ENCODE measurements around the gene NHS. TPM values are rescaled to one million over a fixed set of nuclear protein-coding genes. Genes with fewer than 3 reads are reported as not detected.
"Not testable (repeated sequence)": the region's sequence is repeated elsewhere in the genome, so short reads cannot be mapped to it uniquely, and the experiment has no call there.

Gene NHS
- total RNA-seq, 1 donor from 2014 or later: 1.0 TPM

- Histone ChIP-seq H3K27me3 (ENCODE audit: control insufficient read depth in 3 of 3, insufficient read depth in 3 of 3, low read length in 3 of 3) (no peaks in the 10 kb centered on the region), H3K4me1 (ENCODE audit: control insufficient read depth in 3 of 3, insufficient read depth in 3 of 3, low read length in 3 of 3) (no peaks in the 10 kb centered on the region), H3K9me3 (ENCODE audit: control insufficient read depth in 3 of 3, low read length in 3 of 3) (no peaks in the 10 kb centered on the region), H3K9ac (ENCODE audit: low read depth in 1 of 3, low read length in 3 of 3) (no peak overlapping the region), H3K4me3 (ENCODE audit: low read length in 3 of 3) (no peak overlapping the region), H3K27ac (ENCODE audit: low read depth, low read length) (no peak overlapping the region), H3K36me3 (ENCODE audit: control insufficient read depth in 3 of 3, insufficient read depth in 3 of 3, low read length in 3 of 3) (no peaks in the 10 kb centered on the region)
Measured at GRCh38 chrX:17441965-17442364, 67.0 kb downstream of the NHS start.

- H3K36me3 ChIP-seq (ENCODE audit: control insufficient read depth in 3 of 3, insufficient read depth in 3 of 3, low read length in 3 of 3): no peaks in the 10 kb centered on the region
- H3K4me3 ChIP-seq (ENCODE audit: low read length in 3 of 3): no peak overlapping the region
- H3K27ac ChIP-seq (ENCODE audit: low read depth, low read length): no peak overlapping the region
- H3K4me1 ChIP-seq (ENCODE audit: control insufficient read depth in 3 of 3, insufficient read depth in 3 of 3, low read length in 3 of 3): no peaks in the 10 kb centered on the region
- no peak overlapping the region for H3K9ac ChIP-seq (ENCODE audit: low read depth in 1 of 3, low read length in 3 of 3)
- no peaks in the 10 kb centered on the region for H3K9me3 ChIP-seq (ENCODE audit: control insufficient read depth in 3 of 3, low read length in 3 of 3)
- H3K27me3 ChIP-seq (ENCODE audit: control insufficient read depth in 3 of 3, insufficient read depth in 3 of 3, low read length in 3 of 3): no peaks in the 10 kb centered on the region
Measured at GRCh38 chrX:17442898-17443297, 67.9 kb downstream of the NHS start.

- no peaks in the 10 kb centered on the region for H3K27me3 ChIP-seq (ENCODE audit: control insufficient read depth in 3 of 3, insufficient read depth in 3 of 3, low read length in 3 of 3)
- no peak overlapping the region for H3K4me3 ChIP-seq (ENCODE audit: low read length in 3 of 3)
- no peak overlapping the region for H3K27ac ChIP-seq (ENCODE audit: low read depth, low read length)
- H3K4me1 ChIP-seq (ENCODE audit: control insufficient read depth in 3 of 3, insufficient read depth in 3 of 3, low read length in 3 of 3): no peaks in the 10 kb centered on the region
- no peak overlapping the region for H3K9ac ChIP-seq (ENCODE audit: low read depth in 1 of 3, low read length in 3 of 3)
- no peaks in the 10 kb centered on the region for H3K9me3 ChIP-seq (ENCODE audit: control insufficient read depth in 3 of 3, low read length in 3 of 3)
- no peaks in the 10 kb centered on the region for H3K36me3 ChIP-seq (ENCODE audit: control insufficient read depth in 3 of 3, insufficient read depth in 3 of 3, low read length in 3 of 3)
Measured at GRCh38 chrX:17443556-17443955, 68.6 kb downstream of the NHS start.

- not testable (repeated sequence) for H3K36me3 ChIP-seq (ENCODE audit: control insufficient read depth in 3 of 3, insufficient read depth in 3 of 3, low read length in 3 of 3); H3K9me3 ChIP-seq (ENCODE audit: control insufficient read depth in 3 of 3, low read length in 3 of 3); H3K4me1 ChIP-seq (ENCODE audit: control insufficient read depth in 3 of 3, insufficient read depth in 3 of 3, low read length in 3 of 3); H3K9ac ChIP-seq (ENCODE audit: low read depth in 1 of 3, low read length in 3 of 3); H3K27me3 ChIP-seq (ENCODE audit: control insufficient read depth in 3 of 3, insufficient read depth in 3 of 3, low read length in 3 of 3); H3K27ac ChIP-seq (ENCODE audit: low read depth, low read length); H3K4me3 ChIP-seq (ENCODE audit: low read length in 3 of 3)
Measured at GRCh38 chrX:17446269-17446668, 71.3 kb downstream of the NHS start.

GRCh38 chrX:17448188-17448587 is 73.2 kb downstream of the NHS start:
- no peak overlapping the region for H3K9ac ChIP-seq (ENCODE audit: low read depth in 1 of 3, low read length in 3 of 3)
- no peaks in the 10 kb centered on the region for H3K4me1 ChIP-seq (ENCODE audit: control insufficient read depth in 3 of 3, insufficient read depth in 3 of 3, low read length in 3 of 3)
- no peak overlapping the region for H3K27ac ChIP-seq (ENCODE audit: low read depth, low read length)
- no peaks in the 10 kb centered on the region for H3K36me3 ChIP-seq (ENCODE audit: control insufficient read depth in 3 of 3, insufficient read depth in 3 of 3, low read length in 3 of 3)
- no peaks in the 10 kb centered on the region for H3K27me3 ChIP-seq (ENCODE audit: control insufficient read depth in 3 of 3, insufficient read depth in 3 of 3, low read length in 3 of 3)
- no peaks in the 10 kb centered on the region for H3K9me3 ChIP-seq (ENCODE audit: control insufficient read depth in 3 of 3, low read length in 3 of 3)
- H3K4me3 ChIP-seq (ENCODE audit: low read length in 3 of 3): no peak overlapping the region

- no peaks in the 10 kb centered on the region for H3K9me3 ChIP-seq (ENCODE audit: control insufficient read depth in 3 of 3, low read length in 3 of 3)
- no peak overlapping the region for H3K27ac ChIP-seq (ENCODE audit: low read depth, low read length)
- H3K9ac ChIP-seq (ENCODE audit: low read depth in 1 of 3, low read length in 3 of 3): no peak overlapping the region
- no peaks in the 10 kb centered on the region for H3K27me3 ChIP-seq (ENCODE audit: control insufficient read depth in 3 of 3, insufficient read depth in 3 of 3, low read length in 3 of 3)
- H3K4me3 ChIP-seq (ENCODE audit: low read length in 3 of 3): no peak overlapping the region
- H3K4me1 ChIP-seq (ENCODE audit: control insufficient read depth in 3 of 3, insufficient read depth in 3 of 3, low read length in 3 of 3): no peaks in the 10 kb centered on the region
- H3K36me3 ChIP-seq (ENCODE audit: control insufficient read depth in 3 of 3, insufficient read depth in 3 of 3, low read length in 3 of 3): no peaks in the 10 kb centered on the region
Measured at GRCh38 chrX:17449866-17450265, 74.9 kb downstream of the NHS start.

- H3K36me3 ChIP-seq (ENCODE audit: control insufficient read depth in 3 of 3, insufficient read depth in 3 of 3, low read length in 3 of 3): no peaks in the 10 kb centered on the region
- H3K27me3 ChIP-seq (ENCODE audit: control insufficient read depth in 3 of 3, insufficient read depth in 3 of 3, low read length in 3 of 3): no peaks in the 10 kb centered on the region
- no peaks in the 10 kb centered on the region for H3K9me3 ChIP-seq (ENCODE audit: control insufficient read depth in 3 of 3, low read length in 3 of 3)
- no peaks in the 10 kb centered on the region for H3K4me1 ChIP-seq (ENCODE audit: control insufficient read depth in 3 of 3, insufficient read depth in 3 of 3, low read length in 3 of 3)
- no peak overlapping the region for H3K4me3 ChIP-seq (ENCODE audit: low read length in 3 of 3)
- no peak overlapping the region for H3K27ac ChIP-seq (ENCODE audit: low read depth, low read length)
- H3K9ac ChIP-seq (ENCODE audit: low read depth in 1 of 3, low read length in 3 of 3): no peak overlapping the region
Measured at GRCh38 chrX:17453788-17454187, 78.8 kb downstream of the NHS start.

GRCh38 chrX:17456526-17456925 is 81.5 kb downstream of the NHS start:
- Histone ChIP-seq H3K4me1 (ENCODE audit: control insufficient read depth in 3 of 3, insufficient read depth in 3 of 3, low read length in 3 of 3) (no peaks in the 10 kb centered on the region), H3K36me3 (ENCODE audit: control insufficient read depth in 3 of 3, insufficient read depth in 3 of 3, low read length in 3 of 3) (no peaks in the 10 kb centered on the region), H3K27ac (ENCODE audit: low read depth, low read length) (no peak overlapping the region), H3K9ac (ENCODE audit: low read depth in 1 of 3, low read length in 3 of 3) (no peak overlapping the region), H3K4me3 (ENCODE audit: low read length in 3 of 3) (no peak overlapping the region), H3K9me3 (ENCODE audit: control insufficient read depth in 3 of 3, low read length in 3 of 3) (peaks cover 0 to 1% (median 0%) of the 10 kb centered on the region in 3 donors), H3K27me3 (ENCODE audit: control insufficient read depth in 3 of 3, insufficient read depth in 3 of 3, low read length in 3 of 3) (peaks cover 0 to 3% (median 0%) of the 10 kb centered on the region in 3 donors)

GRCh38 chrX:17459008-17459611 is 84.1 kb downstream of the NHS start:
- Histone ChIP-seq H3K9ac (ENCODE audit: low read depth in 1 of 3, low read length in 3 of 3) (no peak overlapping the region), H3K4me3 (ENCODE audit: low read length in 3 of 3) (no peak overlapping the region), H3K36me3 (ENCODE audit: control insufficient read depth in 3 of 3, insufficient read depth in 3 of 3, low read length in 3 of 3) (no peaks in the 10 kb centered on the region), H3K27ac (ENCODE audit: low read depth, low read length) (no peak overlapping the region), H3K4me1 (ENCODE audit: control insufficient read depth in 3 of 3, insufficient read depth in 3 of 3, low read length in 3 of 3) (no peaks in the 10 kb centered on the region), H3K9me3 (ENCODE audit: control insufficient read depth in 3 of 3, low read length in 3 of 3) (peaks cover 0 to 2% (median 0%) of the 10 kb centered on the region in 3 donors), H3K27me3 (ENCODE audit: control insufficient read depth in 3 of 3, insufficient read depth in 3 of 3, low read length in 3 of 3) (peaks cover 0 to 3% (median 0%) of the 10 kb centered on the region in 3 donors)

GRCh38 chrX:17459661-17460060 is 84.7 kb downstream of the NHS start:
- H3K4me1 ChIP-seq (ENCODE audit: control insufficient read depth in 3 of 3, insufficient read depth in 3 of 3, low read length in 3 of 3): no peaks in the 10 kb centered on the region
- peaks cover 0 to 3% (median 0%) of the 10 kb centered on the region in 3 donors for H3K27me3 ChIP-seq (ENCODE audit: control insufficient read depth in 3 of 3, insufficient read depth in 3 of 3, low read length in 3 of 3)
- no peak overlapping the region for H3K27ac ChIP-seq (ENCODE audit: low read depth, low read length)
- H3K9ac ChIP-seq (ENCODE audit: low read depth in 1 of 3, low read length in 3 of 3): no peak overlapping the region
- H3K36me3 ChIP-seq (ENCODE audit: control insufficient read depth in 3 of 3, insufficient read depth in 3 of 3, low read length in 3 of 3): no peaks in the 10 kb centered on the region
- no peak overlapping the region for H3K4me3 ChIP-seq (ENCODE audit: low read length in 3 of 3)
- peaks cover 0 to 2% (median 0%) of the 10 kb centered on the region in 3 donors for H3K9me3 ChIP-seq (ENCODE audit: control insufficient read depth in 3 of 3, low read length in 3 of 3)
